ENCODE data around the gene SLC25A34.

Gene SLC25A34

DNA sequence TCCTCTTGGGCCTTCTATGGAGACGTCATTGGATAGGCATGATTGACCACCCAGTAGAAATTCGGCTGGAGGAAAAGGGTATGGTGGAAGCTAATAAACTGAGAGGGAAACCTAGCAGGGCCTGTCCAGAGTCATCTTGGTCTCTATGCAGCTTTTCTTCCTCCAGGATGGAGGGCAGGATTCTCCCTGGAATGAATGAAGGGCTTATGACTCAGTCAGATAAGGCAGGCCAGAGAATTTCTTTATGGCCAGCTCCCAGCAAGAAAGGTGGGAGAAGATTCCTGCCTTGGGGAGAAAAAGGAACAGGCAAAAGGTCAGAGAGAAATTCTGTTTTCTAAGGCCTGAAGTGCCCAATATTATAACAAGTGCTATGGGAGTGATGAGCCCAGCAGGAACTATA, 39.6 kb downstream of the SLC25A34 start:
- no peak for DNase-seq (ENCODE audit: low read depth)

DNA sequence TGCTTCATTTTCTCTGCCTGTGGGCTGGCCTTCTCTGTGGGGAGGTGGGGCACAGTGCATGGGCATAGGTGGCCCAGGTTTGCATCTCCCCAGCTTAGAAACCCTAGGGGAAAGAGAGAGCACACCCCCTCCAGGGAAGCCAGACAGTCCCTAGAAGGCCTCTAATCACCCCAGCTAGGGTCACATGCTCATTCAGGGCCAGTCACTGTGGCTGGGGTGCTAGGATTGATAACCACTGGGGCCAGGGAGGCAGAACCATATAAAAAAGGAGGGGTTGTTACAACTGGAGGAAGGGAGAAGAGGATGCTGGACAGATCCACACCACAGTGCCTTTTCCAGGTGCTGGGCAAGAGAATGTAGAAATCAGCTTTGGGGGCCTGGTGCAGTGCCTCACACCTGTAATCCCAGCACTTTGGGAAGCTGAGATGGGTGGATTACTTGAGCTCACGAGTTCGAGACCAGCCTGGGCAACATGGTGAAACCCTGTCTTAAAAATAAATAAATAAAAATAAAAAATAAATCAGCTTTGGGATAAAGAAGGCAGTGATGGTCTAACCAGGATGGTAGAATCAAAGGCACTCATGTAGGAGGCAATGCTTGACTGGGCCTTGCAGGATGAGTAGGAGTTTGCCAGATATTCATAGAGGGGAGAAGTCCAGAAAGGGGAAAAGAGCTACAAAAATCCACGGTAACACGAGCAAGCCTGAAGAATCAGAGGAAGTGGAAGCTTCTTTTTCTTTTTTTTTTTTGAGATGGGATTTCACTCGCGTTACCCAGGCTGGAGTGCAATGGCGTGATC, 42.0 kb downstream of the SLC25A34 start:
- DNase-seq (ENCODE audit: low read depth), result no peak

DNA sequence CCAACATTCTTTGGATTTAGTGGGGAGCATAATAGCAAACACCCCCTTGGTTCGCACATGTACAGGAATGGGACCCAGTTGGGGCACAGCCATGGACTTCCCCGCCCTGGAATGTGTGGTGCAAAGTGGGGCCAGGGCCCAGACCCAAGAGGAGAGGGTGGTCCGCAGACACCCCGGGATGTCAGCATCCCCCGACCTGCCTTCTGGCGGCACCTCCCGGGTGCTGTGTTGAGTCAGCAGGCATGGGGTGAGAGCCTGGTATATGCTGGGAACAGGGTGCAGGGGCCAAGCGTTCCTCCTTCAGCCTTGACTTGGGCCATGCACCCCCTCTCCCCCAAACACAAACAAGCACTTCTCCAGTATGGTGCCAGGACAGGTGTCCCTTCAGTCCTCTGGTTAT, 49.6 kb downstream of the SLC25A34 start:
- DNase-seq (ENCODE audit: low read depth), result no peak

DNA sequence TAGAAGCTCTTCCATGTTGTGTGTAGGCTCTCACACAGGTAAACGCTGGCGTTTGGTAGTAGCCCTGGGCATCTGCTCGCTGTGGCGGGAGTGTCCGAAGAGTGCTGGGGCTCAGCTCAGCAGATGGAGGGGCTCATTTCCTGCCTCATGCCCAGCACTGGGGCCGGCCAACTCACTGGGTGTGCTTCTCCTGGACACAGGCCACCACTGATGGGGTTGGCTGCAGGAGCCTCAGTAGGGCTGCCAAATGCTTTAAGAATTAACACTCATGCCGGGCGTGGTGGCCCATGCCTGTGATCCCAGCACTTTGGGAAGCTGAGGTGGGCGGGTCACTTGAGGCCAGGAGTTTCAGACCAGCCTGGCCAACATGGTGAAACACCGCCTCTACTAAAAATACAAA, 50.5 kb downstream of the SLC25A34 start:
- no peak for DNase-seq (ENCODE audit: low read depth)

DNA sequence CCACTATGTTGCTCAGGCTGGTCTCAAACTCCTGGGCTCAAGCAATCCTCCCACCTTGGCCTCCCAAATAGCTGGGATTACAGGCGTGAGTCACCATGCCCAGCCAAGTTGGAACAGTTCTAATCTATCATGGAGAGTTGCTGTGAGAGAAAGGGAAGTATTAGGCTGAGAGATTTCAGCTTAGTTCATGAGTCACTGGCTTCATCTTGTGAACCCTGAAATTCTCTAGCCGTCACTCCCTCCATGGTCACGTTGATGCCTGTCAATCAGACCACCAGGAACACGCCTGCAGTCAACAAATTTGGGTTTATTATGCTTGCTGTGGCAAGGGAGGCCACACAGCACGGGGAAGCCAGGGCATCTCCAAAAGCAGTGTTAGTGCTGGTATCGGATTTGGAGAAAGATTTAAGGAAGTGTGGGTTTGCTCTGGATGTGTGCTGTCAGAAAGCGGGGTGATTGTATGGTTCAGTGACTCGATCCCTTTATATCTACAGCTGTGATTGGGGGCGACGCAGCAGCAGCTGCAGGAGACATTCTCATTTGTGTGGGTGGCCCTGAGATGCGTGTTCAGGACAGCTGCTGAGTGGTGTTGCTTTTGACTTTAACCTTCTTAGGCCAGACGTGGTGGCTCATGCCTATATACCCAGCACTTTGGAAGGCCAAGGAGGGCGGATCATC, 52.7 kb downstream of the SLC25A34 start:
- DNase-seq (ENCODE audit: low read depth), result no peak
